Hepatocyte (in vitro differentiated cells): ENCODE results near the gene TELO2.

Experiments used
- CTCF ChIP-seq: fragments of 200-600 bp; sonication (generic); IDR thresholded peaks from 2 replicates; pipeline ENCODE4 v1.5.1; 2016; ENCODE audit warnings: antibody characterized with exemption, mild to moderate bottlenecking; ENCODE audit not compliant: poor library complexity
- EZH2 ChIP-seq: fragments of 200-600 bp; sonication (generic); IDR thresholded peaks from 2 replicates; pipeline ENCODE4 v1.6.1; 2016; ENCODE audit warnings: antibody characterized with exemption, mild to moderate bottlenecking, borderline replicate concordance
- EZH2phosphoT487 ChIP-seq: fragments of 200-600 bp; sonication (generic); IDR thresholded peaks from one replicate; pipeline ENCODE4 v1.6.1; 2018; ENCODE audit warnings: antibody characterized with exemption, mild to moderate bottlenecking, low read depth, moderate library complexity; ENCODE audit not compliant: unreplicated experiment, severe bottlenecking

DNA sequence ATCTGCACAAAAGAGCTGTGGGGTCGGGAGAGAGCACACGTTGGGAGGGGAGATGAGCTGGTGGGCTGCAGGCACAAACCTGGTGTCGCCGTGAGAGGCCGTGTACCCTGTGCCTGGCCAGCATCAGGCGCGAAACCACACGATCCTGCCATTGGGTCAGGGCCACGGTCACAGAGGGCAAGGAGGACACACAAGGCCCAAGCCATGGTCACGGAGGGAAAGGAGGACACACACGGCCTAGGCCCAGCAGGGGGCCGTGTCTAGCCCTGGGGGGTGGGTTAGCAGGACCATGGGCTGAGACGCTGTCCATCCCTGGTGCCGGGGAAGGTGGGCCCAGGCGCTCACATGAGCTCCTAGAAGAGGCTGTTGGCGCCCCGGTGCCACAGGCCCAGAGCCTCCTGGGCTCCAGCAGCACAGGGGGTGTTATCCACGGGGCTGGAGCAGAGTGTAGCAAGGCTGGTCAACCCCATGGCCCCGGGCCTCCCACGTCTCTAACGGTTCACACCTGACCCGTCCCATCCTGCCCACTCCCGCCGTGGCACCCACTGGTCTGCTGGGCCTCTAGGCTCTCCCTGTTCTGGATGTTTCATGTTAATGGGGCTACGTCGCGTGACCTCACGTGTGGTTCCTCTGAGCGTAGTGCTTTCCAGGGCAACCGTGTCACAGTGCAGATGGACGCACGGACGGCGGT lies 41.3 kb upstream of the TELO2 start:
- no peak for TF ChIP-seq CTCF
- TF ChIP-seq EZH2, result no peak
- TF ChIP-seq EZH2phosphoT487, result no peak
